Tibial nerve (tissue), 4 donors: ENCODE data around the gene TAOK3.
"Not testable (repeated sequence)": the region's sequence is repeated elsewhere in the genome, so short reads cannot be mapped to it uniquely, and the experiment has no call there.

Source experiments
- CTCF ChIP-seq, 5 experiments: fragments of 200-600 bp in 3 of 5; fragments of 450-650 bp in 2 of 5; sonication (generic) in 3 of 5; IDR thresholded peaks; one replicate each; pipeline ENCODE4 v1.5.1; 2016 to 2019; ENCODE audit warnings: antibody characterized with exemption in 5 of 5, mild to moderate bottlenecking in 3 of 5, moderate library complexity in 2 of 5
- EP300 ChIP-seq, 2 donors: sonication (generic); formaldehyde crosslinking; IDR thresholded peaks; one replicate each; pipeline ENCODE4 v1.6.1; 2017; ENCODE audit warnings: antibody characterized with exemption in 2 of 2, mild to moderate bottlenecking in 1 of 2

- not testable (repeated sequence) for TF ChIP-seq CTCF, EP300 (IDR thresholded peaks at IDR 0.05)
These were observed 18.2 kb downstream of the TAOK3 start for GRCh38 chr12:118354503-118354902.
